Suprapubic skin (tissue), 4 donors: ENCODE measurements around the gene DBH. TPM values are rescaled to one million over a fixed set of nuclear protein-coding genes. Genes with fewer than 3 reads are reported as not detected.

Experiments
- DNase-seq, 2 donors: peaks; one replicate each; pipeline ENCODE4 v3.0.0-alpha.2; 2019; ENCODE audit warnings: low spot score in 2 of 2
- H3K27ac ChIP-seq: fragments of 200-600 bp; sonication (generic); one replicate; pipeline ENCODE4 v1.5.1; 2019
- H3K27me3 ChIP-seq: fragments of 200-600 bp; sonication (generic); one replicate; pipeline ENCODE4 v1.5.1; 2019
- H3K36me3 ChIP-seq: fragments of 200-600 bp; sonication (generic); one replicate; pipeline ENCODE4 v1.5.1; 2019
- H3K4me1 ChIP-seq: fragments of 200-600 bp; sonication (generic); one replicate; pipeline ENCODE4 v1.5.1; 2019
- H3K4me3 ChIP-seq: fragments of 200-600 bp; sonication (generic); one replicate; pipeline ENCODE4 v1.5.1; 2019; ENCODE audit warnings: mild to moderate bottlenecking
- H3K9me3 ChIP-seq: fragments of 200-600 bp; sonication (generic); one replicate; pipeline ENCODE4 v1.5.1; 2019
- EP300 ChIP-seq: sonication (generic); formaldehyde crosslinking; IDR thresholded peaks from one replicate; pipeline ENCODE4 v1.6.1; 2017; ENCODE audit warnings: antibody characterized with exemption
- POLR2A ChIP-seq, 2 donors: fragments of 450-650 bp; IDR thresholded peaks; one replicate each; pipeline ENCODE4 v1.6.1; 2017; ENCODE audit warnings: antibody characterized with exemption in 2 of 2, mild to moderate bottlenecking in 2 of 2, moderate library complexity in 2 of 2
- POLR2AphosphoS5 ChIP-seq, 3 donors: sonication (generic); formaldehyde crosslinking; IDR thresholded peaks; one replicate each; pipeline ENCODE4 v1.6.1; 2017; ENCODE audit warnings: antibody characterized with exemption in 3 of 3
- WGBS: methylation state at CpG from one replicate; pipeline ENCODE4 v1.1.5; 2018; 5-methylcytosine and 5-hydroxymethylcytosine counted together
- total RNA-seq, 4 donors: library from RNA; depleted of rRNA; stranded (reverse); fragments of >200 nt; gene quantifications; one replicate each; pipeline ENCODE4 v1.1.0, GENCODE V29; 2016
- TF ChIP-seq, protein P1 (sequence below), 2 donors: fragments of 200-600 bp in 1 of 2; fragments of 450-650 bp in 1 of 2; sonication (generic) in 1 of 2; IDR thresholded peaks; one replicate each; pipeline ENCODE4 v1.5.1; 2016 to 2019; ENCODE audit warnings: antibody characterized with exemption in 2 of 2, mild to moderate bottlenecking in 1 of 2, moderate library complexity in 1 of 2

DBH gene
- total RNA-seq, 4 donors from 2014 or later, result not detected

DNA sequence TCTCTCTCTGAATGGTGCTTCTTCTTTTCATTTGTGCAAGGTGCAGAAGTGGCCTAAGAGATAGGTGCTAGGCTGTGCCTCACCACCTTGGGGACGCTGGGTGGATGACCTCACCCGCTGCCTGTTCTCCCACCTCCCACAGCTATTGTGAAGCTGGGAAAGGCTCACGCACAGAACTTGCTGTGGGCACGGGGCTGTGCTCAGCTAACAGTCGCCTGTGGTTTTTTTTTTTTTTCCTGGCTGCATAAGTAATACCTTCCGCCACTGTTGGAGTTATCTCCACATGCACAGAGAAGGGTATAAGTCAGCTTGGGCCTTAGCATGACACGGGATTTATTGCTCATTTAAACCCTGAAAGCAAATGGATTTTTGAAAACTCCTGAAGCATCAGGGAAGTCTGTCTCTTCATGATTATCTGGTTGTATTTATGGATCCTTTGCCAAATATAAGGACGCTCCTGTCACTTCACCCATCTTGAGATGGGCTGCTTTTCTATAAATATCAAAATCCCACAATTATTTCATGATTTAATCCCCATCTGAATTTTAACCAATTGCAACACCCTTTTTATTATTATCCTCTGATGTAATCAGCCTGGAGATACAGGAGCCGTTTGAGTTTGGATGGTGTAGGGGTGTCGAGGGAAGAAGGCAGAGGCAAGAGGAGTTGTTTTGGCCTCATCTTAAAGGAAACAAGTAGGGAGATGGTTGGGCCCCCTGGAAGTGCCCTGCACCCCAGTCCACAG lies 9.0 kb downstream of the DBH start:
- Histone ChIP-seq H3K4me1 (no peaks in the 10 kb centered on the region), H3K4me3 (no peak overlapping the region), H3K36me3 (no peaks in the 10 kb centered on the region), H3K27me3 (peaks cover 40% of the 10 kb centered on the region), H3K9me3 (no peaks in the 10 kb centered on the region), H3K27ac (no peak overlapping the region)
- 44% methylated on average over 10 of the region's 10 CpGs for WGBS
- no peak for DNase-seq
- TF ChIP-seq EP300, result no peak
- TF ChIP-seq, protein P1, sequence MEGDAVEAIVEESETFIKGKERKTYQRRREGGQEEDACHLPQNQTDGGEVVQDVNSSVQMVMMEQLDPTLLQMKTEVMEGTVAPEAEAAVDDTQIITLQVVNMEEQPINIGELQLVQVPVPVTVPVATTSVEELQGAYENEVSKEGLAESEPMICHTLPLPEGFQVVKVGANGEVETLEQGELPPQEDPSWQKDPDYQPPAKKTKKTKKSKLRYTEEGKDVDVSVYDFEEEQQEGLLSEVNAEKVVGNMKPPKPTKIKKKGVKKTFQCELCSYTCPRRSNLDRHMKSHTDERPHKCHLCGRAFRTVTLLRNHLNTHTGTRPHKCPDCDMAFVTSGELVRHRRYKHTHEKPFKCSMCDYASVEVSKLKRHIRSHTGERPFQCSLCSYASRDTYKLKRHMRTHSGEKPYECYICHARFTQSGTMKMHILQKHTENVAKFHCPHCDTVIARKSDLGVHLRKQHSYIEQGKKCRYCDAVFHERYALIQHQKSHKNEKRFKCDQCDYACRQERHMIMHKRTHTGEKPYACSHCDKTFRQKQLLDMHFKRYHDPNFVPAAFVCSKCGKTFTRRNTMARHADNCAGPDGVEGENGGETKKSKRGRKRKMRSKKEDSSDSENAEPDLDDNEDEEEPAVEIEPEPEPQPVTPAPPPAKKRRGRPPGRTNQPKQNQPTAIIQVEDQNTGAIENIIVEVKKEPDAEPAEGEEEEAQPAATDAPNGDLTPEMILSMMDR (IDR thresholded peaks at IDR 0.05), result no peak
- TF ChIP-seq POLR2A (IDR thresholded peaks at IDR 0.05), result no peak
- no peak for TF ChIP-seq POLR2AphosphoS5 (IDR thresholded peaks at IDR 0.05)

DNA sequence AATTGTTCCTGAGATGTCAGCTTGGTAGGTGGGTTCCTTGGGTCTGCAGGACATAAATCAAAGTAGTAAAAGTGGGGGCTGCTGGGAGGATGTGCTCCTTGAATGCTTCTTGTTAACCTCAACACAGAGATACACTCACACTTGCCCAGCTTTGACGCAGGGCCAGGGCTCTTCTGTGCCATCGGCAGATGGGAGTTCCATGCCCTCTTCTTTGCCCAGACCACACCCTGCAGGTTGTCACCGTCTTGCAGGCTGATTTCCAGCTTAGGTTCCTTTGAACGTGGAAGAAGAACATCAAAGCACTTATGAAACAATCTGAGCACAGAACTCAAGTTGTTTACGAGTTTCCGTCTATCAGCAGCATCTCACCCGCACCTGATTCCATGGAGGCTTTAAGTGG lies 11.0 kb downstream of the DBH start:
- TF ChIP-seq POLR2AphosphoS5 (IDR thresholded peaks at IDR 0.05) (no peak), EP300 (no peak)
- TF ChIP-seq, protein P1 (IDR thresholded peaks at IDR 0.05), result no peak
- Histone ChIP-seq H3K27ac (no peak overlapping the region), H3K4me3 (no peak overlapping the region), H3K9me3 (no peaks in the 10 kb centered on the region), H3K4me1 (no peaks in the 10 kb centered on the region), H3K36me3 (no peaks in the 10 kb centered on the region), H3K27me3 (peaks cover 56% of the 10 kb centered on the region)
- 40% methylated on average over 7 of the region's 7 CpGs for WGBS
- DNase-seq, result no peak

DNA sequence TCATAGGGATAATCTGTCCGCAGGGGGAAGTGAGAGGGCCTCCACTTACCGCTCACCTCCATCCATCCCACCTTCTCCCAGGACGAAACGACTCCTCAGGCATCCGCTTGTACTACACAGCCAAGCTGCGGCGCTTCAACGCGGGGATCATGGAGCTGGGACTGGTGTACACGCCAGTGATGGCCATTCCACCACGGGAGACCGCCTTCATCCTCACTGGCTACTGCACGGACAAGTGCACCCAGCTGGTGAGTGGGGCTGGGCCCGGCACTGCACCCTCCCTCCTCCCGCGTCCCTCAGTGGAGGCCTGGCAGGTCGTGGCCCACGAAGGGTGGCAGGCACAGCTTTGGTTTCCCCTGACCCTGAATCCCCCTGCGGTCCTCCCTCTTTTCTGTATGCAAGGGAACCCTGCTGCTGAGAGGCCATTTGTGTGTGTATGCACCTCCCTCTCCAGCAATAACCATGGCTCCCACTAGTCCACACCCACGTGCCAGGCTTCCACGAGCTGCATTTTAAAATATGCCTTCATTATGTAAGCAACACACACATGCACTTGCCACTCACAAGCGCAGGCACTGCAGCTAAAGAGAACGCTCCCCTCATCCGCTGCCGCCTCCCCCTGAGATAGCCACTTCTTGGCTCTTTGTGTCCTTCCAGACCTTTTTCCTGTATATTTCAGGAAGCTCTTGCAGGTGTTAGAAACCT lies 11.8 kb downstream of the DBH start:
- DNase-seq, result no peak
- Histone ChIP-seq H3K36me3 (no peaks in the 10 kb centered on the region), H3K9me3 (no peaks in the 10 kb centered on the region), H3K4me1 (no peaks in the 10 kb centered on the region), H3K27me3 (peaks cover 62% of the 10 kb centered on the region), H3K27ac (no peak overlapping the region), H3K4me3 (no peak overlapping the region)
- no peak for TF ChIP-seq POLR2A (IDR thresholded peaks at IDR 0.05)
- TF ChIP-seq, protein P1 (IDR thresholded peaks at IDR 0.05), result no peak
- no peak for TF ChIP-seq POLR2AphosphoS5 (IDR thresholded peaks at IDR 0.05)
- WGBS, result 73% methylated on average over 9 of the region's 25 CpGs

DNA sequence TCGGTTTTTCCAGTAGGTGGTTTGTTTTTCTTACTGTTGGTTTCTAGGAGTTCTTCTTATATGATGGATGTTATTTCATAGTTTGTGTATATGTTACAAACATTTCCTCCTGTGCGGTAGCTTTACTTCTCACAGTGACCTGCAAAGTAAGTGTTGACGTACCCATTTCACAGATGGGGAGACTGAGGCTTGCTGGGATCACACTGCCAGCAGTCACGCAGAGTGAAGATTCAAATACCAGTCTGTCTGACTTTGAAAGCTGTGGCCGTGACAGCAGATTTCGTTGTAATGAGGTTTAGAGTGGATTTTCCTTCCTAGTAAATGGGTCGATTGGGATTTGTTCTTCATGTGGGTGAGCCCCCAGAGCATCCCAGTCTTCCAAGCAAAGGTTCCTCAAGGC lies 13.0 kb downstream of the DBH start:
- Histone ChIP-seq H3K4me1 (no peaks in the 10 kb centered on the region), H3K27ac (no peak overlapping the region), H3K27me3 (peaks cover 67% of the 10 kb centered on the region), H3K36me3 (no peaks in the 10 kb centered on the region), H3K4me3 (no peak overlapping the region), H3K9me3 (no peaks in the 10 kb centered on the region)
- no peak for DNase-seq
- TF ChIP-seq POLR2AphosphoS5 (IDR thresholded peaks at IDR 0.05), result no peak
- no peak for TF ChIP-seq EP300
- TF ChIP-seq, protein P1 (IDR thresholded peaks at IDR 0.05), result no peak
- no peak for TF ChIP-seq POLR2A (IDR thresholded peaks at IDR 0.05)
- 84% methylated on average over 7 of the region's 7 CpGs for WGBS

DNA sequence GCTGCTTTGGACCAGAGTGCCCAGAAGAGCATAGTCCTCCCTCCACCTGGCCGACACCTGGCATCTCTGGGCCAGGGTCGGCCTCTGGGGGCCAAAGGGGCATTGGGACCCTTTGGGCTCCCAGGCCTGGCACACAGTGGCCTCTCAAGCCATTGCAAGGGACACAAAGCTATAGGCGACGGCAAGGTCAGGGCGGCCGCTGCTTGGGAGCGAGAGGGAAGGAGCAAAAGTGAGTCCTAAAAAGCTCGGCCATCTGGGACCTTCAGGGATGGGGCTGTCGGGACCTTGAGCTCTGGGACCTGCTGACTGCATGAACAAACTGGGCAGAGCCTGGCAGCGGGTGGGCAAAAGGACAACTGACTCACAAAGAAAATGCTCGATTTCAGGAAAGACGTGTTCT lies 13.9 kb downstream of the DBH start:
- no peaks in the 10 kb centered on the region for H3K4me1 ChIP-seq
- WGBS, result 91% methylated on average over 12 of the region's 12 CpGs
- DNase-seq, result no peak
- no peak for TF ChIP-seq POLR2A (IDR thresholded peaks at IDR 0.05)
- TF ChIP-seq, protein P1 (IDR thresholded peaks at IDR 0.05), result no peak
- no peak for TF ChIP-seq POLR2AphosphoS5 (IDR thresholded peaks at IDR 0.05)
- no peak for TF ChIP-seq EP300
- no peak overlapping the region for H3K4me3 ChIP-seq
- H3K9me3 ChIP-seq, result no peaks in the 10 kb centered on the region
- no peak overlapping the region for H3K27ac ChIP-seq
- peaks cover 76% of the 10 kb centered on the region for H3K27me3 ChIP-seq
- H3K36me3 ChIP-seq, result no peaks in the 10 kb centered on the region
